HCT116 (cell line): ENCODE results near the gene ZNF423. TPM values are rescaled to one million over a fixed set of nuclear protein-coding genes. Genes with fewer than 3 reads are reported as not detected.

Source experiments
- ATAC-seq: fragments of 200-7000 bp; cut with Tn5 transposase; 2 replicates; pipeline ENCODE4 v1.9.1; 2020; ENCODE audit warnings: mild to moderate bottlenecking, moderate library complexity
- BruUV-seq: library from RNA; stranded (reverse); fragments of 400-500 nt; replicated peaks from 2 replicates; lab custom pipeline; 2021; lab: Mats Ljungman, UMichigan
- CTCF ChIA-PET: fragments of 300-600 bp; sonication (Branson Sonifier 250); formaldehyde crosslinking; loops from one replicate; lab custom pipeline; 2021; ENCODE audit warnings: antibody characterized with exemption; lab: Charles Lee
- POLR2A ChIA-PET: fragments of 300-600, 350-600 bp; sonication (Branson Sonifier 250); formaldehyde crosslinking; loops from one replicate; lab custom pipeline; 2021; ENCODE audit warnings: antibody characterized with exemption; lab: Charles Lee
- RAD21 ChIA-PET, 2 experiments: fragments of 300-600 bp; sonication (Branson Sonifier 250); formaldehyde crosslinking; loops; one replicate each; lab custom pipeline; 2023; ENCODE audit warnings: low total read pairs in 2 of 2; ENCODE audit not compliant: uncharacterized antibody in 2 of 2, unreplicated experiment in 2 of 2, low non-redundant PET in 1 of 2; lab: Charles Lee
- DNase-seq: peaks from one replicate; pipeline ENCODE4 v3.0.0-alpha.2; 2010; ENCODE audit warnings: low read depth, low spot score
- H2AFZ ChIP-seq: fragments of 200-600 bp; shearing (Covaris generic), sonication (generic); 2 replicates; pipeline ENCODE4 v1.6.1; 2017; ENCODE audit warnings: low read depth, mixed run types, mixed read lengths, antibody characterized with exemption, low read length; ENCODE audit not compliant: poor library complexity, severe bottlenecking
- H3K27ac ChIP-seq: 2 replicates; pipeline ENCODE4 v1.5.1; 2012; ENCODE audit warnings: low read depth, low read length
- H3K27me3 ChIP-seq: fragments of 200-600 bp; sonication (generic); 2 replicates; pipeline ENCODE4 v1.6.1; 2016; ENCODE audit warnings: mixed run types, low read length, mixed read lengths; ENCODE audit not compliant: insufficient read depth
- H3K36me3 ChIP-seq, 2 experiments: fragments of 200-500 bp in 1 of 2; fragments of 200-600 bp in 1 of 2; sonication (Bioruptor generic) in 1 of 2; sonication (generic) in 1 of 2; 2 replicates each; pipeline versions ENCODE4 v1.5.1 to v1.6.1; 2014 to 2016; ENCODE audit warnings: low read length in 2 of 2, inconsistent platforms in 1 of 2, mixed read lengths in 1 of 2, mixed run types in 1 of 2; ENCODE audit not compliant: insufficient read depth in 2 of 2, control insufficient read depth in 1 of 2
- H3K4me1 ChIP-seq, 2 experiments: fragments of 200-600 bp in 1 of 2; sonication (generic) in 1 of 2; 2 replicates each; pipeline versions ENCODE4 v1.5.1 to v1.6.1; 2012 to 2017; ENCODE audit warnings: low read length in 2 of 2, inconsistent platforms in 1 of 2, mild to moderate bottlenecking in 1 of 2, mixed read lengths in 1 of 2, mixed run types in 1 of 2, moderate library complexity in 1 of 2; ENCODE audit not compliant: insufficient read depth in 2 of 2, control insufficient read depth in 1 of 2
- H3K4me2 ChIP-seq: fragments of 200-600 bp; sonication (generic); 2 replicates; pipeline ENCODE4 v1.6.1; 2017; ENCODE audit warnings: mixed run types, low read length, mixed read lengths
- H3K4me3 ChIP-seq, 2 experiments: fragments of 200-600 bp in 1 of 2; sonication (generic) in 1 of 2; replicated peaks in 1 of 2; 2 replicates each; pipeline ENCODE4 v1.5.1; 2011 to 2016; ENCODE audit warnings: low read length in 2 of 2, control low read depth in 1 of 2, low read depth in 1 of 2, mild to moderate bottlenecking in 1 of 2, mixed read lengths in 1 of 2, mixed run types in 1 of 2
- H3K79me2 ChIP-seq: fragments of 200-600 bp; sonication (generic); 2 replicates; pipeline ENCODE4 v1.6.1; 2017; ENCODE audit warnings: mild to moderate bottlenecking, mixed run types, low read length, moderate library complexity, mixed read lengths; ENCODE audit not compliant: insufficient read depth
- H3K9ac ChIP-seq: fragments of 200-600 bp; sonication (generic); 2 replicates; pipeline ENCODE4 v1.6.1; 2016; ENCODE audit warnings: low read length, mixed read lengths
- H3K9me2 ChIP-seq: fragments of 200-600 bp; sonication (generic), shearing (Covaris generic); 2 replicates; pipeline ENCODE4 v1.6.1; 2017; ENCODE audit warnings: mixed run types, mild to moderate bottlenecking, moderate library complexity; ENCODE audit not compliant: insufficient read depth
- H3K9me3 ChIP-seq, 2 experiments: fragments of 200-500 bp in 1 of 2; fragments of 200-600 bp in 1 of 2; sonication (Bioruptor generic) in 1 of 2; sonication (generic) in 1 of 2; 2 replicates each; pipeline ENCODE4 v1.6.1; 2014 to 2017; ENCODE audit warnings: low read length in 2 of 2, mixed read lengths in 2 of 2, inconsistent platforms in 1 of 2, low read depth in 1 of 2, mild to moderate bottlenecking in 1 of 2, mixed run types in 1 of 2, moderate library complexity in 1 of 2; ENCODE audit not compliant: control insufficient read depth in 1 of 2, insufficient read depth in 1 of 2
- H4K20me1 ChIP-seq: fragments of 200-600 bp; sonication (generic), shearing (Covaris generic); 2 replicates; pipeline ENCODE4 v1.6.1; 2017; ENCODE audit warnings: mixed run types, mild to moderate bottlenecking, moderate library complexity; ENCODE audit not compliant: insufficient read depth
- CEBPB ChIP-seq: IDR thresholded peaks from 2 replicates; pipeline ENCODE4 v1.6.1; 2012; ENCODE audit warnings: low read depth
- ELF1 ChIP-seq: IDR thresholded peaks from 2 replicates; pipeline ENCODE4 v1.6.1; 2012; ENCODE audit warnings: low read depth, borderline replicate concordance
- EZH2 ChIP-seq: fragments of 200-600 bp; sonication (generic); IDR thresholded peaks from 2 replicates; pipeline ENCODE4 v1.6.1; 2017; ENCODE audit warnings: antibody characterized with exemption, mixed run types
- EZH2phosphoT487 ChIP-seq: fragments of 200-600 bp; IDR thresholded peaks from 2 replicates; pipeline ENCODE4 v1.6.1; 2018; ENCODE audit warnings: antibody characterized with exemption, borderline replicate concordance
- POLR2AphosphoS5 ChIP-seq: IDR thresholded peaks from 2 replicates; pipeline ENCODE4 v1.6.1; 2011; ENCODE audit warnings: mild to moderate bottlenecking, low read depth, low read length, moderate library complexity
- RAD21 ChIP-seq: IDR thresholded peaks from 2 replicates; pipeline ENCODE4 v1.6.1; 2012; ENCODE audit warnings: low read depth, mild to moderate bottlenecking
- SIN3A ChIP-seq: IDR thresholded peaks from 2 replicates; pipeline ENCODE4 v1.6.1; 2012; ENCODE audit warnings: low read depth
- SRF ChIP-seq: IDR thresholded peaks from 2 replicates; pipeline ENCODE4 v1.6.1; 2012; ENCODE audit warnings: low read depth
- TCF7L2 ChIP-seq: IDR thresholded peaks from 2 replicates; pipeline ENCODE4 v1.7.0; 2011; ENCODE audit warnings: borderline replicate concordance, inconsistent platforms; ENCODE audit not compliant: insufficient read depth, insufficient read length; ENCODE audit errors: extremely low read depth
- YY1 ChIP-seq: IDR thresholded peaks from 2 replicates; pipeline ENCODE4 v1.6.1; 2011; ENCODE audit warnings: low read length, low read depth, moderate library complexity, mild to moderate bottlenecking; ENCODE audit not compliant: insufficient replicate concordance; ENCODE audit errors: extremely low read depth
- ZFX ChIP-seq: fragments of 450-650 bp; IDR thresholded peaks from 2 replicates; pipeline ENCODE4 v1.6.1; 2017
- ZNF274 ChIP-seq: fragments of 200-500 bp; sonication (Bioruptor generic); IDR thresholded peaks from 2 replicates; pipeline ENCODE4 v1.6.1; 2014; ENCODE audit warnings: mild to moderate bottlenecking, low read depth, low read length, inconsistent platforms
- intact Hi-C: fragments of 100-400 bp; cut with micrococcal nuclease; formaldehyde crosslinking; loops from 2 replicates; pipeline ENCODE4 v1.10.0; 2022
- total RNA-seq: library from RNA; stranded (reverse); gene quantifications from one replicate; pipeline ENCODE4 v1.2.1, GENCODE V29; 2021; ENCODE audit not compliant: unreplicated experiment
- TF ChIP-seq, protein P1 (sequence below): IDR thresholded peaks from 2 replicates; pipeline ENCODE4 v1.6.1; 2012
- TF ChIP-seq, protein P2 (sequence below): IDR thresholded peaks from 2 replicates; pipeline ENCODE4 v1.6.1; 2012

Gene ZNF423
- total RNA-seq, 1 experiment from 2014 or later = 0.22 TPM

DNA sequence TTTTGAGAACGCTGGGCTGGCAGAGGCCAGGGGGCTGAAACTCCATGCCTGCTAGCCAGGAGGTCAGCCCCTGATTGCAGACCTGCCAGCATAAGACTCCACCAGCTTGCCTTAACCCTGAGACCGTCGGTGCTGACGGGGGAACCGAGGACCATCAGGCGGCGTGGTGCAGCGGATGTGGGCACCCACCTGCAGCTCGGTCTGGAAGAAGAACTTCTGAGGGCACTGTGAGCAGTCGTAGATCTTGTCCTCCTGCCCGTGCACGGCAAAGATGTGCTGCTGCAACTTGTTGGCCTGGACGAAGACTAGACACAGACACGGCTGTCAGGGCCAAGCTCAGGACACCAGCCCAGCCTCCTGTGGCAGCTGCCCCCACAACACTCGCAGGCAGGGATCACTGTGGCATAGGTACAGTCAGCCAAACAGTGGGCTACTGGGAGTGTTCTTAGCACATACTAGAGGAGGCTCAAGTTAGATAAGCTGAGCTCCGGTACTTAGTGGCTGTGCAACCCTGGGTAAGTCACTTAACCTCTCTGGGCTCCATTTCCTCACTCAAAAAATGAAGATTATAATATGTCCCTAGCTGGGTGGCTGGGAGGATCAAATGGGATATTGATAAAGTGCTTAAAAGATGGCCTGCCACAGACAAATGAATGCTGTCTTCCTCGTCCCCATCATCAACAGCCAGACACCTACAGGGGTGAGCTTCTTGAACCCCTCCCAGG, 332.3 kb downstream of the ZNF423 start:
- no peaks in the 10 kb centered on the region for H3K9me2 ChIP-seq
- no peaks in the 10 kb centered on the region for H3K36me3 ChIP-seq
- H3K9me3 ChIP-seq = no peaks in the 10 kb centered on the region
- no peak for TF ChIP-seq ZFX
- TF ChIP-seq EZH2phosphoT487 = no peak
- no peak overlapping the region for H3K9ac ChIP-seq
- ChIA-PET POLR2A (no interaction called here), RAD21 (no interaction called here), CTCF (no interaction called here)
- DNase-seq (no peak), ATAC-seq (no peak)
- intact Hi-C loops = no loop called here
- H3K4me2 ChIP-seq = no peak overlapping the region
- H3K4me1 ChIP-seq = no peaks in the 10 kb centered on the region
- H3K79me2 ChIP-seq = no peaks in the 10 kb centered on the region
- H3K27me3 ChIP-seq = no peaks in the 10 kb centered on the region
- no peak overlapping the region for H3K27ac ChIP-seq
- no peak overlapping the region for H3K4me3 ChIP-seq
- no TSS peak for BruUV-seq
- no peaks in the 10 kb centered on the region for H4K20me1 ChIP-seq
- no peak overlapping the region for H2AFZ ChIP-seq

DNA sequence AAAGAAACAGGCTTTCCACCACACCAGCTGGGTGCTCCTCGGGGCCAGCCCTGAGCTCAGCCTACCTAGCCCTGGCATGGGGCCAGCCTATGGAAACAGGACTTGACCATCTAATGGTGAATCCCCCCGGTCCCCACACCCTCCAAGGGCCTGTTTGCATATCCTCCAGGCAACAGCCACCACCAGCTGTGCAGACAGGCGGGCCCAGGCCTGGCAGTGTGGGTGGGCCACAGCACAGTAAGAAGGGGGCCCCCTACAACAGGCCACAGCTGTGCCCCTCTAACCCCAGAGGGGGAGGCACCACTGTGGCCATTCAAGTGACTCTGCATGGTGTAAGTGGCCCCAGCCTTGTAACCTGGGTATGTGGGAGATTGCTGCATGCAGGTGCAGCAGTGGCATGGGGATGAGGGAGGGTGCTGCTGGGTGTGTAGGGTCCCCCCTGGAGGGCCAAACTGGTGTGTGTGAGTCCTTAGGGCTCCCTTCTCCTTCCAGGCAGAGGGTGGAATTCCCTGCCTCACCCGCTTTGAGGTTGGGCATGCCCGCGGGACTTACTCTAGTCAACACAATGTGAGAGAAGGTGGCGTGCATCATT, 334.1 kb downstream of the ZNF423 start:
- H3K27me3 ChIP-seq = peaks cover 11% of the 10 kb centered on the region
- H2AFZ ChIP-seq = no peak overlapping the region
- ATAC-seq (no peak), DNase-seq (no peak)
- H3K9ac ChIP-seq = no peak overlapping the region
- BruUV-seq = no TSS peak
- no peaks in the 10 kb centered on the region for H3K9me3 ChIP-seq
- intact Hi-C loops = no loop called here
- H4K20me1 ChIP-seq = no peaks in the 10 kb centered on the region
- TF ChIP-seq SIN3A (no peak), ZFX (no peak), ELF1 (no peak), ZNF274 (no peak), CEBPB (no peak), TCF7L2 (no peak), RAD21 (no peak), POLR2AphosphoS5 (no peak), SRF (no peak), EZH2 (no peak), EZH2phosphoT487 (no peak), YY1 (no peak)
- TF ChIP-seq, protein P1, sequence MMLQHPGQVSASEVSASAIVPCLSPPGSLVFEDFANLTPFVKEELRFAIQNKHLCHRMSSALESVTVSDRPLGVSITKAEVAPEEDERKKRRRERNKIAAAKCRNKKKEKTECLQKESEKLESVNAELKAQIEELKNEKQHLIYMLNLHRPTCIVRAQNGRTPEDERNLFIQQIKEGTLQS = no peak
- TF ChIP-seq, protein P2, sequence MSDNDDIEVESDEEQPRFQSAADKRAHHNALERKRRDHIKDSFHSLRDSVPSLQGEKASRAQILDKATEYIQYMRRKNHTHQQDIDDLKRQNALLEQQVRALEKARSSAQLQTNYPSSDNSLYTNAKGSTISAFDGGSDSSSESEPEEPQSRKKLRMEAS = no peak
- no peak overlapping the region for H3K4me2 ChIP-seq
- no peak overlapping the region for H3K4me3 ChIP-seq
- no peaks in the 10 kb centered on the region for H3K9me2 ChIP-seq
- no peaks in the 10 kb centered on the region for H3K79me2 ChIP-seq
- no peaks in the 10 kb centered on the region for H3K4me1 ChIP-seq
- H3K27ac ChIP-seq = no peak overlapping the region
- ChIA-PET RAD21 (no interaction called here), POLR2A (no interaction called here), CTCF (no interaction called here)
- no peaks in the 10 kb centered on the region for H3K36me3 ChIP-seq
